Adrenal gland (tissue), 5 donors: ENCODE measurements around the gene NOC2L.

Source experiments
- CTCF ChIP-seq, 6 experiments: fragments of 450-650 bp in 4 of 6; fragments of 200-600 bp in 2 of 6; sonication (generic) in 1 of 6; IDR thresholded peaks; 1 replicate in 5 of 6; 2 replicates in 1 of 6; pipeline versions ENCODE4 v1.5.1 to v1.8.0; 2016 to 2021; ENCODE audit warnings: antibody characterized with exemption in 6 of 6, mild to moderate bottlenecking in 2 of 6, moderate library complexity in 1 of 6
- POLR2A ChIP-seq, 2 donors: fragments of 450-650 bp; IDR thresholded peaks; one replicate each; pipeline ENCODE4 v1.6.1; 2017; ENCODE audit warnings: antibody characterized with exemption in 2 of 2, mild to moderate bottlenecking in 2 of 2, moderate library complexity in 1 of 2
- donor health status: DM: no; HTN: no; CAD: no.

GRCh38 chr1:903721-904271, 55.3 kb downstream of the NOC2L start:
- TF ChIP-seq CTCF (IDR thresholded peaks at IDR 0.05) (no peak), POLR2A (IDR thresholded peaks at IDR 0.05) (no peak)
